T-helper 2 cell (primary cell): ENCODE data around the gene FZD8.

Source experiments
- DNase-seq, 5 experiments: peaks; one replicate each; pipeline versions ENCODE4 v3.0.0 to v3.0.0-alpha.2; 2012 to 2022

Gene FZD8

GRCh38 chr10:35605191-35605590 is 36.9 kb downstream of the FZD8 start, which contains the start of gene GJD4:
Gene GJD4 (plus strand): TSS chr10:35605341. CDS start chr10:35605568, 227 bp downstream.
- no peak for DNase-seq

GRCh38 chr10:35600193-35600592 is 41.9 kb downstream of the FZD8 start:
- no peak for DNase-seq

GRCh38 chr10:35598379-35598778 is 43.7 kb downstream of the FZD8 start:
- DNase-seq, result no peak

- DNase-seq, result no peak
Observed at GRCh38 chr10:35595106-35595505, 47.0 kb downstream of the FZD8 start.

GRCh38 chr10:35594115-35595079 is 47.7 kb downstream of the FZD8 start:
- DNase-seq, result no peak

GRCh38 chr10:35592441-35592840 is 49.7 kb downstream of the FZD8 start:
- no peak for DNase-seq

- DNase-seq, result no peak
Observed at GRCh38 chr10:35588836-35589235, 53.3 kb downstream of the FZD8 start.
